ENCODE measurements around the gene HAL. TPM values are rescaled to one million over a fixed set of nuclear protein-coding genes. Genes with fewer than 3 reads are reported as not detected.

HAL gene
- total RNA-seq, 1 donor from 2014 or later = 1.7 TPM

- Mint-ChIP-seq H3K4me3 (ENCODE audit: unreplicated experiment) (no peak overlapping the region), H3K27me3 (ENCODE audit: unreplicated experiment) (peaks cover 50% of the 10 kb centered on the region), H3K36me3 (ENCODE audit: unreplicated experiment) (no peaks in the 10 kb centered on the region), H3K4me1 (ENCODE audit: unreplicated experiment) (no peaks in the 10 kb centered on the region), H3K27ac (ENCODE audit: unreplicated experiment) (no peak overlapping the region), H3K9me3 (ENCODE audit: unreplicated experiment) (peaks cover 4% of the 10 kb centered on the region)
- TF ChIP-seq, protein P1, sequence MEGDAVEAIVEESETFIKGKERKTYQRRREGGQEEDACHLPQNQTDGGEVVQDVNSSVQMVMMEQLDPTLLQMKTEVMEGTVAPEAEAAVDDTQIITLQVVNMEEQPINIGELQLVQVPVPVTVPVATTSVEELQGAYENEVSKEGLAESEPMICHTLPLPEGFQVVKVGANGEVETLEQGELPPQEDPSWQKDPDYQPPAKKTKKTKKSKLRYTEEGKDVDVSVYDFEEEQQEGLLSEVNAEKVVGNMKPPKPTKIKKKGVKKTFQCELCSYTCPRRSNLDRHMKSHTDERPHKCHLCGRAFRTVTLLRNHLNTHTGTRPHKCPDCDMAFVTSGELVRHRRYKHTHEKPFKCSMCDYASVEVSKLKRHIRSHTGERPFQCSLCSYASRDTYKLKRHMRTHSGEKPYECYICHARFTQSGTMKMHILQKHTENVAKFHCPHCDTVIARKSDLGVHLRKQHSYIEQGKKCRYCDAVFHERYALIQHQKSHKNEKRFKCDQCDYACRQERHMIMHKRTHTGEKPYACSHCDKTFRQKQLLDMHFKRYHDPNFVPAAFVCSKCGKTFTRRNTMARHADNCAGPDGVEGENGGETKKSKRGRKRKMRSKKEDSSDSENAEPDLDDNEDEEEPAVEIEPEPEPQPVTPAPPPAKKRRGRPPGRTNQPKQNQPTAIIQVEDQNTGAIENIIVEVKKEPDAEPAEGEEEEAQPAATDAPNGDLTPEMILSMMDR (IDR thresholded peaks at IDR 0.05) = no peak
- no peak for DNase-seq (ENCODE audit: extremely low spot score, unreplicated experiment)
Measured at GRCh38 chr12:95955549-95956159, 40.5 kb downstream of the HAL start.

DNA sequence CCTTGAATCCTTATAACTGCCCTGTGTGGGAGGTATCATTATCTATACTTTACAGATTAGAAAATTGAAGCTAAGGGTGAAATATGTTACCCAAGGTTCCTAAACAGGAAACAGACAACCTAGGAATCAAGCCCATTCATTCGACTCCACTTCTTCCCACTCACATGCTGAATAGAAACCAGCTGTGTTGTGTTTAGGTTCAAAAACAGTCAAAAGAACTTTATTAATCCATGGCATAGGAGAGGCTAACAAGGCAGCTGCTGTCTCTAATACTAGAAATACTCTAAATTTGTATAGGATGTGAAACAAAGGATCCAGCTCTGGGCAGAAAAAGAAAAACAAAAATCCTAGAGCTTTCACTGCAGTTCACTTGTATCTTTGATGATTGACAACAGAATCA is 43.1 kb downstream of the HAL start:
- TF ChIP-seq, protein P1 (IDR thresholded peaks at IDR 0.05) = no peak
- H3K9me3 Mint-ChIP-seq (ENCODE audit: unreplicated experiment) = peaks cover 4% of the 10 kb centered on the region
- H3K36me3 Mint-ChIP-seq (ENCODE audit: unreplicated experiment) = no peaks in the 10 kb centered on the region
- no peak overlapping the region for H3K27ac Mint-ChIP-seq (ENCODE audit: unreplicated experiment)
- no peak overlapping the region for H3K4me3 Mint-ChIP-seq (ENCODE audit: unreplicated experiment)
- peaks cover 56% of the 10 kb centered on the region for H3K27me3 Mint-ChIP-seq (ENCODE audit: unreplicated experiment)
- no peak for DNase-seq (ENCODE audit: extremely low spot score, unreplicated experiment)
- H3K4me1 Mint-ChIP-seq (ENCODE audit: unreplicated experiment) = no peaks in the 10 kb centered on the region

- H3K4me1 Mint-ChIP-seq (ENCODE audit: unreplicated experiment) = no peaks in the 10 kb centered on the region
- H3K27ac Mint-ChIP-seq (ENCODE audit: unreplicated experiment) = no peak overlapping the region
- TF ChIP-seq, protein P1 (IDR thresholded peaks at IDR 0.05) = no peak
- H3K36me3 Mint-ChIP-seq (ENCODE audit: unreplicated experiment) = no peaks in the 10 kb centered on the region
- no peak for DNase-seq (ENCODE audit: extremely low spot score, unreplicated experiment)
- H3K4me3 Mint-ChIP-seq (ENCODE audit: unreplicated experiment) = no peak overlapping the region
- peaks cover 50% of the 10 kb centered on the region for H3K27me3 Mint-ChIP-seq (ENCODE audit: unreplicated experiment)
- peaks cover 4% of the 10 kb centered on the region for H3K9me3 Mint-ChIP-seq (ENCODE audit: unreplicated experiment)
Measured at GRCh38 chr12:95951515-95951914, 44.6 kb downstream of the HAL start.

GRCh38 chr12:95949477-95950206 is 46.5 kb downstream of the HAL start:
- no peak overlapping the region for H3K27ac Mint-ChIP-seq (ENCODE audit: unreplicated experiment)
- TF ChIP-seq, protein P1 (IDR thresholded peaks at IDR 0.05) = no peak
- H3K9me3 Mint-ChIP-seq (ENCODE audit: unreplicated experiment) = peaks cover 4% of the 10 kb centered on the region
- H3K27me3 Mint-ChIP-seq (ENCODE audit: unreplicated experiment) = peaks cover 55% of the 10 kb centered on the region
- no peaks in the 10 kb centered on the region for H3K4me1 Mint-ChIP-seq (ENCODE audit: unreplicated experiment)
- H3K4me3 Mint-ChIP-seq (ENCODE audit: unreplicated experiment) = no peak overlapping the region
- no peaks in the 10 kb centered on the region for H3K36me3 Mint-ChIP-seq (ENCODE audit: unreplicated experiment)
- no peak for DNase-seq (ENCODE audit: extremely low spot score, unreplicated experiment)

DNA sequence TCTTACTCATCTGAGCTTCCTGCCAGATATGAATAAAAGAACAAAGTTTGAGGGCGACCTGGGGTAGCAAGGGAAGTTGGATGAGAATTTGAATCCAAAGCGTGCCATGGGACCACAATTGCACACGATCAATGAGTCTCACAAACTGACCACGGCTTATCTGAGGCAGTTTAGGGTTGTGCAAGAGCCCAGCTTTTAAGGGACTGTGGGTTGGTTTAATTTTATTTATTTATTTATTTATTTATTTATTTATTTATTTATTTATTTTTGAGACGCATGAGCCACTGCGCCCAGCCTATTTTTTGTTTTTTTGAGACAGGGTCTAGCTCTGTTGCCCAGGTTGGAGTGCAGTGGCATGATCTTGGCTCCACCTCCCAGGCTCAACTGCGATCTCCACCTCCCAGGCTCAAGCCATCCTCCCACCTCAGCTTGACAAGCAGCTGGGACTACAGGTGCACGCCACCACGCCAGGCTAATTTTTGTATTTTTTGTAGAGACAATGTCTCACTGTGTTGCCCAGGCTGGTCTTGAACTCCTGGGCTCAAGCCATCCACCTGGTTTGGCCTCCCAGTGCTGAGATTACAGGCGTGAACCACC is 51.9 kb downstream of the HAL start:
- H3K4me1 Mint-ChIP-seq (ENCODE audit: unreplicated experiment) = peaks cover 5% of the 10 kb centered on the region
- DNase-seq (ENCODE audit: extremely low spot score, unreplicated experiment) = no peak
- H3K9me3 Mint-ChIP-seq (ENCODE audit: unreplicated experiment) = no peaks in the 10 kb centered on the region
- peaks cover 33% of the 10 kb centered on the region for H3K27me3 Mint-ChIP-seq (ENCODE audit: unreplicated experiment)
- H3K36me3 Mint-ChIP-seq (ENCODE audit: unreplicated experiment) = no peaks in the 10 kb centered on the region
- no peak overlapping the region for H3K27ac Mint-ChIP-seq (ENCODE audit: unreplicated experiment)
- TF ChIP-seq, protein P1 (IDR thresholded peaks at IDR 0.05) = no peak
- peak overlapping the region; percentile 85 for H3K4me3 Mint-ChIP-seq (ENCODE audit: unreplicated experiment)
